ENCODE results near the gene SPAG16. TPM values are rescaled to one million over a fixed set of nuclear protein-coding genes. Genes with fewer than 3 reads are reported as not detected.

The SPAG16 gene
- total RNA-seq, 1 experiment from 2014 or later, result 0.30 TPM

GRCh38 chr2:213562539-213563180 lies 278.4 kb downstream of the SPAG16 start:
- no peaks in the 10 kb centered on the region for H3K9me3 ChIP-seq (ENCODE audit: control insufficient read depth in 1 of 2, insufficient read depth in 1 of 2, low read depth in 1 of 2, low read length in 2 of 2)
- no peaks in the 10 kb centered on the region for H3K9me2 ChIP-seq (ENCODE audit: insufficient read depth)
- DNase-seq (ENCODE audit: low read depth, low spot score) (no peak), ATAC-seq (no peak)
- no peaks in the 10 kb centered on the region for H3K4me1 ChIP-seq (ENCODE audit: control insufficient read depth in 1 of 2, insufficient read depth in 2 of 2, low read length in 2 of 2)
- H3K79me2 ChIP-seq (ENCODE audit: insufficient read depth, low read length), result no peaks in the 10 kb centered on the region
- no peak for TF ChIP-seq CBX3 (IDR thresholded peaks at IDR 0.05; ENCODE audit: low read depth)
- TF ChIP-seq TCF7L2 (IDR thresholded peaks at IDR 0.05; ENCODE audit: borderline replicate concordance, extremely low read depth, insufficient read depth, insufficient read length), result no peak
- no peak for TF ChIP-seq POLR2A (IDR thresholded peaks at IDR 0.05; ENCODE audit: borderline replicate concordance, extremely low read depth, insufficient read depth, insufficient read length)
- no peak for TF ChIP-seq ZFX (IDR thresholded peaks at IDR 0.05)
- no peak for TF ChIP-seq SP1 (IDR thresholded peaks at IDR 0.05; ENCODE audit: low read depth)
- TF ChIP-seq SRF (IDR thresholded peaks at IDR 0.05; ENCODE audit: low read depth), result no peak
- TF ChIP-seq ATF3 (IDR thresholded peaks at IDR 0.05), result no peak
- TF ChIP-seq, protein P1, sequence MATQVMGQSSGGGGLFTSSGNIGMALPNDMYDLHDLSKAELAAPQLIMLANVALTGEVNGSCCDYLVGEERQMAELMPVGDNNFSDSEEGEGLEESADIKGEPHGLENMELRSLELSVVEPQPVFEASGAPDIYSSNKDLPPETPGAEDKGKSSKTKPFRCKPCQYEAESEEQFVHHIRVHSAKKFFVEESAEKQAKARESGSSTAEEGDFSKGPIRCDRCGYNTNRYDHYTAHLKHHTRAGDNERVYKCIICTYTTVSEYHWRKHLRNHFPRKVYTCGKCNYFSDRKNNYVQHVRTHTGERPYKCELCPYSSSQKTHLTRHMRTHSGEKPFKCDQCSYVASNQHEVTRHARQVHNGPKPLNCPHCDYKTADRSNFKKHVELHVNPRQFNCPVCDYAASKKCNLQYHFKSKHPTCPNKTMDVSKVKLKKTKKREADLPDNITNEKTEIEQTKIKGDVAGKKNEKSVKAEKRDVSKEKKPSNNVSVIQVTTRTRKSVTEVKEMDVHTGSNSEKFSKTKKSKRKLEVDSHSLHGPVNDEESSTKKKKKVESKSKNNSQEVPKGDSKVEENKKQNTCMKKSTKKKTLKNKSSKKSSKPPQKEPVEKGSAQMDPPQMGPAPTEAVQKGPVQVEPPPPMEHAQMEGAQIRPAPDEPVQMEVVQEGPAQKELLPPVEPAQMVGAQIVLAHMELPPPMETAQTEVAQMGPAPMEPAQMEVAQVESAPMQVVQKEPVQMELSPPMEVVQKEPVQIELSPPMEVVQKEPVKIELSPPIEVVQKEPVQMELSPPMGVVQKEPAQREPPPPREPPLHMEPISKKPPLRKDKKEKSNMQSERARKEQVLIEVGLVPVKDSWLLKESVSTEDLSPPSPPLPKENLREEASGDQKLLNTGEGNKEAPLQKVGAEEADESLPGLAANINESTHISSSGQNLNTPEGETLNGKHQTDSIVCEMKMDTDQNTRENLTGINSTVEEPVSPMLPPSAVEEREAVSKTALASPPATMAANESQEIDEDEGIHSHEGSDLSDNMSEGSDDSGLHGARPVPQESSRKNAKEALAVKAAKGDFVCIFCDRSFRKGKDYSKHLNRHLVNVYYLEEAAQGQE (IDR thresholded peaks at IDR 0.05; ENCODE audit: low read depth), result no peak
- no peak for TF ChIP-seq SIN3A (IDR thresholded peaks at IDR 0.05; ENCODE audit: low read depth)
- TF ChIP-seq, protein P2, sequence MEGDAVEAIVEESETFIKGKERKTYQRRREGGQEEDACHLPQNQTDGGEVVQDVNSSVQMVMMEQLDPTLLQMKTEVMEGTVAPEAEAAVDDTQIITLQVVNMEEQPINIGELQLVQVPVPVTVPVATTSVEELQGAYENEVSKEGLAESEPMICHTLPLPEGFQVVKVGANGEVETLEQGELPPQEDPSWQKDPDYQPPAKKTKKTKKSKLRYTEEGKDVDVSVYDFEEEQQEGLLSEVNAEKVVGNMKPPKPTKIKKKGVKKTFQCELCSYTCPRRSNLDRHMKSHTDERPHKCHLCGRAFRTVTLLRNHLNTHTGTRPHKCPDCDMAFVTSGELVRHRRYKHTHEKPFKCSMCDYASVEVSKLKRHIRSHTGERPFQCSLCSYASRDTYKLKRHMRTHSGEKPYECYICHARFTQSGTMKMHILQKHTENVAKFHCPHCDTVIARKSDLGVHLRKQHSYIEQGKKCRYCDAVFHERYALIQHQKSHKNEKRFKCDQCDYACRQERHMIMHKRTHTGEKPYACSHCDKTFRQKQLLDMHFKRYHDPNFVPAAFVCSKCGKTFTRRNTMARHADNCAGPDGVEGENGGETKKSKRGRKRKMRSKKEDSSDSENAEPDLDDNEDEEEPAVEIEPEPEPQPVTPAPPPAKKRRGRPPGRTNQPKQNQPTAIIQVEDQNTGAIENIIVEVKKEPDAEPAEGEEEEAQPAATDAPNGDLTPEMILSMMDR (IDR thresholded peaks at IDR 0.05 in 2 of 3, conservative IDR thresholded peaks at IDR 0.05 in 1 of 3; ENCODE audit: borderline replicate concordance in 1 of 3, insufficient read depth in 1 of 3, low read depth in 2 of 3, low read length in 2 of 3), result no peak
- no peak for TF ChIP-seq EGR1 (IDR thresholded peaks at IDR 0.05; ENCODE audit: low read depth)
- no peak for TF ChIP-seq RAD21 (IDR thresholded peaks at IDR 0.05; ENCODE audit: low read depth)
- no peak for TF ChIP-seq EZH2 (IDR thresholded peaks at IDR 0.05)
- no peak for TF ChIP-seq ELF1 (IDR thresholded peaks at IDR 0.05; ENCODE audit: borderline replicate concordance, low read depth)
- TF ChIP-seq EZH2phosphoT487 (IDR thresholded peaks at IDR 0.05; ENCODE audit: borderline replicate concordance), result no peak
- TF ChIP-seq MAX (IDR thresholded peaks at IDR 0.05), result no peak
- TF ChIP-seq FOSL1 (IDR thresholded peaks at IDR 0.05; ENCODE audit: low read depth), result no peak
- no peak for TF ChIP-seq ZNF274 (IDR thresholded peaks at IDR 0.05; ENCODE audit: low read depth, low read length)
- TF ChIP-seq CEBPB (IDR thresholded peaks at IDR 0.05; ENCODE audit: low read depth), result no peak
- H3K27me3 ChIP-seq (ENCODE audit: insufficient read depth, low read length), result no peaks in the 10 kb centered on the region
- no peak overlapping the region for H3K9ac ChIP-seq (ENCODE audit: low read length)
- no peak overlapping the region for H3K4me2 ChIP-seq (ENCODE audit: low read length)
- RAD21 ChIA-PET (ENCODE audit: low non-redundant PET in 1 of 2, low total read pairs in 2 of 2, uncharacterized antibody in 2 of 2, unreplicated experiment in 2 of 2), result no interaction called here
- no peaks in the 10 kb centered on the region for H3K36me3 ChIP-seq (ENCODE audit: control insufficient read depth in 1 of 2, insufficient read depth in 2 of 2, low read length in 2 of 2)
- CTCF ChIA-PET, result no interaction called here
- H3K4me3 ChIP-seq (replicated peaks in 1 of 2; ENCODE audit: low read depth in 1 of 2, low read length in 2 of 2), result no peak overlapping the region
- no peak overlapping the region for H2AFZ ChIP-seq (ENCODE audit: low read depth, low read length, poor library complexity, severe bottlenecking)
- POLR2A ChIA-PET, result no interaction called here
- no peaks in the 10 kb centered on the region; the same call in 1 of the 2 replicates for H4K20me1 ChIP-seq (ENCODE audit: insufficient read depth)
- intact Hi-C loops (cut with micrococcal nuclease), result no loop called here
- no peak overlapping the region for H3K27ac ChIP-seq (ENCODE audit: low read depth, low read length)
- BruUV-seq (replicated peaks), result no TSS peak
